ENCODE data around the gene MTAP.

MTAP gene

GRCh38 chr9:21970800-21971640 is 168.6 kb downstream of the MTAP start:
- Histone ChIP-seq H4K20me1 (peaks cover 3 to 98% (median 85%) of the 10 kb centered on the region in 11 experiments; a peak in 20 of 22 replicates), H3K4me3 (no peak overlapping the region), H3K36me3 (peaks cover 0 to 22% (median 11%) of the 10 kb centered on the region in 11 experiments; a peak in 12 of 22 replicates), H3K9me3 (replicated peaks in 1 of 11) (peaks cover 24 to 37% (median 33%) of the 10 kb centered on the region in 11 experiments), H3K4me2 (no peak overlapping the region), H3K9ac (no peak overlapping the region), H3K27me3 (peaks cover 99 to 100% (median 100%) of the 10 kb centered on the region in 11 experiments), H3K4me1 (peaks cover 18 to 49% (median 22%) of the 10 kb centered on the region in 10 experiments; a peak in 19 of 20 replicates), H3K27ac (no peak overlapping the region)
- TF ChIP-seq Cebpa-rat (IDR thresholded peaks at IDR 0.05) = no peak

DNA sequence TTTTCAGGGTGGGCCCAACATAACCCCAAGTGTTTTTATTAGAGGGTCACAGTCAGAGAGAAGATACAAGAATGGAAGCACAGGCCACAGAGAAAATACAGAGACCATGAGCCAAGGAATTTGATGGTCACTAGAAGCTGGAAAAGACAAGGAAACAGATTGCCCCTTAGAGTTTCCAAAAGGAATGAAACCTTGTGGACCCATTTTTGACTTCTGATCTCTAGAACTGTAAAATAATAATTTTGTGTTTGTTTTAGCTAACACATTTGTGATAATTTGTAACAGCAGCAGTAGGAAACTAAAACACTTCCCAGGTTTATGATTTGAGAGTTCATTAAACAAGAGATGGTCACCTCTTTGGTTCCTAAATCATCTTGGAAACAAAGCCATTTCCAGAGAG is 169.9 kb downstream of the MTAP start:
- H3K4me3 ChIP-seq = no peak overlapping the region
- no peak overlapping the region for H3K4me2 ChIP-seq
- H3K36me3 ChIP-seq = peaks cover 0 to 22% (median 11%) of the 10 kb centered on the region in 11 experiments; a peak in 12 of 22 replicates
- H3K9ac ChIP-seq = no peak overlapping the region
- H3K27me3 ChIP-seq = peaks cover 99 to 100% (median 100%) of the 10 kb centered on the region in 11 experiments
- no peak for TF ChIP-seq Cebpa-rat (IDR thresholded peaks at IDR 0.05)
- H3K4me1 ChIP-seq = peaks cover 13 to 42% (median 16%) of the 10 kb centered on the region in 10 experiments; a peak in 19 of 20 replicates
- peaks cover 26 to 47% (median 37%) of the 10 kb centered on the region in 11 experiments for H3K9me3 ChIP-seq (replicated peaks in 1 of 11)
- H3K27ac ChIP-seq = no peak overlapping the region
- H4K20me1 ChIP-seq = peaks cover 3 to 98% (median 87%) of the 10 kb centered on the region in 11 experiments; a peak in 20 of 22 replicates

- peaks cover 0 to 16% (median 11%) of the 10 kb centered on the region in 11 experiments; a peak in 12 of 22 replicates for H3K36me3 ChIP-seq
- peaks cover 15 to 39% (median 29%) of the 10 kb centered on the region in 11 experiments for H3K9me3 ChIP-seq (replicated peaks in 1 of 11)
- peak overlapping the region; percentile 60 to 88 (median 76) for H3K4me2 ChIP-seq
- no peak for TF ChIP-seq Cebpa-rat (IDR thresholded peaks at IDR 0.05)
- H3K9ac ChIP-seq = peak overlapping the region in 4 of 11 experiments; percentile 10 to 64 (median 56); a peak in 6 of 22 replicates
- H3K27ac ChIP-seq = no peak overlapping the region
- H3K4me1 ChIP-seq = peaks cover 13 to 29% (median 15%) of the 10 kb centered on the region in 10 experiments; a peak in 18 of 20 replicates
- peak overlapping the region; percentile 26 to 61 (median 52); a peak in 17 of 20 replicates for H3K4me3 ChIP-seq
- H3K27me3 ChIP-seq = peaks cover 99 to 100% (median 100%) of the 10 kb centered on the region in 11 experiments
- H4K20me1 ChIP-seq = peaks cover 8 to 95% (median 79%) of the 10 kb centered on the region in 11 experiments; a peak in 20 of 22 replicates
Measured at GRCh38 chr9:21974343-21974721, 171.9 kb downstream of the MTAP start.

DNA sequence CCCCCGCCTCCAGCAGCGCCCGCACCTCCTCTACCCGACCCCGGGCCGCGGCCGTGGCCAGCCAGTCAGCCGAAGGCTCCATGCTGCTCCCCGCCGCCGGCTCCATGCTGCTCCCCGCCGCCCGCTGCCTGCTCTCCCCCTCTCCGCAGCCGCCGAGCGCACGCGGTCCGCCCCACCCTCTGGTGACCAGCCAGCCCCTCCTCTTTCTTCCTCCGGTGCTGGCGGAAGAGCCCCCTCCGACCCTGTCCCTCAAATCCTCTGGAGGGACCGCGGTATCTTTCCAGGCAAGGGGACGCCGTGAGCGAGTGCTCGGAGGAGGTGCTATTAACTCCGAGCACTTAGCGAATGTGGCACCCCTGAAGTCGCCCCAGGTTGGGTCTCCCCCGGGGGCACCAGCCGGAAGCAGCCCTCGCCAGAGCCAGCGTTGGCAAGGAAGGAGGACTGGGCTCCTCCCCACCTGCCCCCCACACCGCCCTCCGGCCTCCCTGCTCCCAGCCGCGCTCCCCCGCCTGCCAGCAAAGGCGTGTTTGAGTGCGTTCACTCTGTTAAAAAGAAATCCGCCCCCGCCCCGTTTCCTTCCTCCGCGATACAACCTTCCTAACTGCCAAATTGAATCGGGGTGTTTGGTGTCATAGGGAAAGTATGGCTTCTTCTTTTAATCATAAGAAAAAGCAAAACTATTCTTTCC is 172.4 kb downstream of the MTAP start:
- H3K4me1 ChIP-seq = peaks cover 13 to 29% (median 15%) of the 10 kb centered on the region in 10 experiments; a peak in 18 of 20 replicates
- H3K9me3 ChIP-seq (replicated peaks in 1 of 11) = peaks cover 12 to 39% (median 28%) of the 10 kb centered on the region in 11 experiments
- no peak for TF ChIP-seq Cebpa-rat (IDR thresholded peaks at IDR 0.05)
- H3K4me3 ChIP-seq = peak overlapping the region; percentile 26 to 61 (median 52); a peak in 19 of 20 replicates
- H4K20me1 ChIP-seq = peaks cover 8 to 95% (median 76%) of the 10 kb centered on the region in 11 experiments; a peak in 20 of 22 replicates
- peaks cover 0 to 15% (median 11%) of the 10 kb centered on the region in 11 experiments; a peak in 12 of 22 replicates for H3K36me3 ChIP-seq
- peaks cover 99 to 100% (median 100%) of the 10 kb centered on the region in 11 experiments for H3K27me3 ChIP-seq
- H3K4me2 ChIP-seq = peak overlapping the region; percentile 60 to 88 (median 76)
- H3K9ac ChIP-seq = peak overlapping the region in 4 of 11 experiments; percentile 10 to 64 (median 56); a peak in 6 of 22 replicates
- no peak overlapping the region for H3K27ac ChIP-seq

DNA sequence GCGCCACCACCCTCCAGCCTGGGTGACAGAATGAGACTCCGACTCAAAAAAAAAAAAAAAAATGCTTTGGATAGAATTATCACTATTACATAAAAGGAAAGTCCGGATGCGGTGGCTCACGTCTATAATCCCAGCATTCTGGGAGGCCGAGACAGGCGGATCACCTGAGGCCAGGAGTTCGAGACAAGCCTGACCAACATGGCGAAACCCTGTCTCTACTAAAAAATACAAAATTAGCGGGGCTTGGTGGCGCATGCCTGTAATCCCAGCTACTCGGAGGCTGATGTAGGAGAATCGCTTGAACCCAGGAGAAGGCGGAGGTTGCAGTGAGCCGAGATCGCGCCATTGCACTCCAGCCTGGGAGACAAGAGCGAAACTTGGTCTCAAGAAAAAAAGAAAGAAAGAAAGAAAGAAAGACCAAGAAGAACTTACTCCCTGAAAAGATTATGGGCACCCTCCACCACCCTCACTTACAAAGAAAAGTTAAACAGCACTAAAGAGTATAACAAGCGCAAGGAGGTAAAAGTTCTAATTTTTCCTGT is 174.0 kb downstream of the MTAP start:
- no peak for TF ChIP-seq Cebpa-rat (IDR thresholded peaks at IDR 0.05)
- Histone ChIP-seq H3K9me3 (replicated peaks in 1 of 11) (peaks cover 0 to 25% (median 15%) of the 10 kb centered on the region in 11 experiments; a peak in 14 of 22 replicates), H3K4me3 (0 out of 20 replicates have a peak overlapping the region, but pooled peaks of 1 of the 10 experiments have one; percentile 50), H3K27me3 (peaks cover 96 to 98% (median 97%) of the 10 kb centered on the region in 11 experiments), H4K20me1 (peaks cover 8 to 84% (median 61%) of the 10 kb centered on the region in 11 experiments; a peak in 20 of 22 replicates), H3K9ac (no peak overlapping the region), H3K27ac (no peak overlapping the region), H3K4me1 (peaks cover 13 to 29% (median 15%) of the 10 kb centered on the region in 10 experiments; a peak in 18 of 20 replicates), H3K36me3 (no peaks in the 10 kb centered on the region), H3K4me2 (peak overlapping the region in 3 of 11 experiments; percentile 21 to 85 (median 85); a peak in 2 of 22 replicates)

GRCh38 chr9:21982391-21982790 is 180.0 kb downstream of the MTAP start:
- Histone ChIP-seq H3K9ac (no peak overlapping the region), H3K4me3 (no peak overlapping the region), H3K36me3 (no peaks in the 10 kb centered on the region), H3K9me3 (replicated peaks in 1 of 11) (peaks cover 0 to 15% (median 10%) of the 10 kb centered on the region in 11 experiments; a peak in 13 of 22 replicates), H4K20me1 (peaks cover 2 to 75% (median 13%) of the 10 kb centered on the region in 11 experiments; a peak in 15 of 22 replicates), H3K4me1 (peaks cover 0 to 23% (median 0%) of the 10 kb centered on the region in 10 experiments; a peak in 4 of 20 replicates), H3K27ac (no peak overlapping the region), H3K27me3 (peaks cover 95 to 98% (median 97%) of the 10 kb centered on the region in 11 experiments), H3K4me2 (no peak overlapping the region)
- TF ChIP-seq Cebpa-rat (IDR thresholded peaks at IDR 0.05) = no peak

GRCh38 chr9:21982861-21983560 is 180.6 kb downstream of the MTAP start:
- Histone ChIP-seq H3K9ac (no peak overlapping the region), H4K20me1 (peaks cover 0 to 71% (median 11%) of the 10 kb centered on the region in 11 experiments; a peak in 12 of 22 replicates), H3K27ac (no peak overlapping the region), H3K36me3 (no peaks in the 10 kb centered on the region), H3K27me3 (peaks cover 95 to 98% (median 97%) of the 10 kb centered on the region in 11 experiments), H3K4me3 (no peak overlapping the region), H3K4me2 (peak overlapping the region in 1 of 11 experiments; percentile 39; a peak in 1 of 22 replicates), H3K9me3 (replicated peaks in 1 of 11) (peaks cover 0 to 14% (median 6%) of the 10 kb centered on the region in 11 experiments; a peak in 10 of 22 replicates), H3K4me1 (peaks cover 0 to 26% (median 0%) of the 10 kb centered on the region in 10 experiments; a peak in 4 of 20 replicates)
- TF ChIP-seq Cebpa-rat (IDR thresholded peaks at IDR 0.05) = no peak

Data from BLaER1 treated with 17β-estradiol and CSF1 and Interleukin-3, amounts not matched to agents 10 nM and 100 nM (cell line).